ENCODE data around the gene CXXC5.

The CXXC5 gene

GRCh38 chr5:139651853-139652787, 4.0 kb downstream of the CXXC5 start:
- DNase-seq, result no peak

GRCh38 chr5:139652788-139653241, 4.7 kb downstream of the CXXC5 start:
- no peak for DNase-seq

- DNase-seq, result no peak
These were observed 5.5 kb downstream of the CXXC5 start for GRCh38 chr5:139653616-139654015.

GRCh38 chr5:139654464-139654863, 6.3 kb downstream of the CXXC5 start:
- DNase-seq, result no peak

GRCh38 chr5:139654871-139655491, 6.8 kb downstream of the CXXC5 start:
- no peak for DNase-seq

- DNase-seq, result no peak
These were observed 7.7 kb downstream of the CXXC5 start for GRCh38 chr5:139655727-139656271.

- DNase-seq, result peak in 1 of 2 experiments; percentile 34
These were observed 9.5 kb downstream of the CXXC5 start for GRCh38 chr5:139657363-139658321.

GRCh38 chr5:139658501-139658927, 10.4 kb downstream of the CXXC5 start:
- DNase-seq, result no peak

GRCh38 chr5:139658928-139659667, 10.9 kb downstream of the CXXC5 start:
- no peak for DNase-seq

GRCh38 chr5:139659695-139660101, 11.5 kb downstream of the CXXC5 start:
- DNase-seq, result no peak

GRCh38 chr5:139660105-139660922, 12.2 kb downstream of the CXXC5 start:
- no peak for DNase-seq

- peak; percentile 61 to 75 for DNase-seq
These were observed 13.0 kb downstream of the CXXC5 start for GRCh38 chr5:139660923-139661814.

GRCh38 chr5:139662617-139663016, 14.5 kb downstream of the CXXC5 start:
- DNase-seq, result no peak

- no peak for DNase-seq
These were observed 15.3 kb downstream of the CXXC5 start for GRCh38 chr5:139663207-139664085.

- no peak for DNase-seq
These were observed 16.0 kb downstream of the CXXC5 start for GRCh38 chr5:139664086-139664693.

- DNase-seq, result no peak
These were observed 16.7 kb downstream of the CXXC5 start for GRCh38 chr5:139664727-139665351.

- no peak for DNase-seq
These were observed 17.5 kb downstream of the CXXC5 start for GRCh38 chr5:139665626-139666025.

- no peak for DNase-seq
These were observed 18.4 kb downstream of the CXXC5 start for GRCh38 chr5:139666551-139666950.
